CD14-positive monocyte (primary cell): ENCODE data around the gene ING1. TPM values are rescaled to one million over a fixed set of nuclear protein-coding genes. Genes with fewer than 3 reads are reported as not detected.
"Not testable (repeated sequence)": the region's sequence is repeated elsewhere in the genome, so short reads cannot be mapped to it uniquely, and the experiment has no call there.

Source experiments
- DNase-seq, 3 donors: peaks; one replicate each; pipeline ENCODE4 v3.0.0-alpha.2; 2011 to 2022
- H2AFZ ChIP-seq: 2 replicates; pipeline ENCODE4 v1.6.0; 2012; ENCODE audit warnings: mild to moderate bottlenecking, low read depth, low read length, inconsistent platforms; ENCODE audit not compliant: insufficient read depth, poor library complexity, severe bottlenecking
- H3K27ac ChIP-seq, 2 donors: 1 replicate in 1 of 2; 2 replicates in 1 of 2; pipeline ENCODE4 v1.5.1; 2012 to 2013; ENCODE audit warnings: low read length in 2 of 2, control low read depth in 1 of 2, inconsistent platforms in 1 of 2, low read depth in 1 of 2, mild to moderate bottlenecking in 1 of 2
- H3K27me3 ChIP-seq, 2 donors: one replicate each; pipeline versions ENCODE4 v1.6.0 to v1.6.1; 2011 to 2013; ENCODE audit warnings: low read length in 2 of 2; ENCODE audit not compliant: control insufficient read depth in 2 of 2, insufficient read depth in 2 of 2
- H3K36me3 ChIP-seq, 2 donors: replicated peaks in 1 of 2; 1 replicate in 1 of 2; 2 replicates in 1 of 2; pipeline versions ENCODE4 v1.5.1 to v1.6.1; 2012 to 2013; ENCODE audit warnings: low read length in 2 of 2, control low read depth in 1 of 2, inconsistent platforms in 1 of 2, mild to moderate bottlenecking in 1 of 2; ENCODE audit not compliant: insufficient read depth in 2 of 2, control insufficient read depth in 1 of 2
- H3K4me1 ChIP-seq, 2 donors: 1 replicate in 1 of 2; 2 replicates in 1 of 2; pipeline versions ENCODE4 v1.5.1 to v1.6.1; 2012 to 2013; ENCODE audit warnings: low read length in 2 of 2, control low read depth in 1 of 2, inconsistent platforms in 1 of 2, mild to moderate bottlenecking in 1 of 2, moderate library complexity in 1 of 2; ENCODE audit not compliant: insufficient read depth in 2 of 2, control insufficient read depth in 1 of 2
- H3K4me2 ChIP-seq: replicated peaks from 2 replicates; pipeline ENCODE3; 2012; ENCODE audit warnings: low read length, moderate library complexity, mild to moderate bottlenecking; ENCODE audit not compliant: poor library complexity, severe bottlenecking; ENCODE audit errors: extremely low read depth
- H3K4me3 ChIP-seq, 3 experiments: fragments of 200-600 bp in 1 of 3; sonication (generic) in 1 of 3; replicated peaks in 1 of 3; 1 replicate in 2 of 3; 2 replicates in 1 of 3; pipeline ENCODE4 v1.5.1; 2011 to 2013; ENCODE audit warnings: low read length in 3 of 3, mild to moderate bottlenecking in 3 of 3, control low read depth in 2 of 3, low read depth in 2 of 3, inconsistent platforms in 1 of 3, moderate library complexity in 1 of 3
- H3K79me2 ChIP-seq: 2 replicates; pipeline ENCODE4 v1.6.0; 2012; ENCODE audit warnings: mild to moderate bottlenecking, control low read depth, inconsistent platforms, low read length, moderate library complexity; ENCODE audit not compliant: insufficient read depth
- H3K9ac ChIP-seq: 2 replicates; pipeline ENCODE4 v1.6.0; 2017; ENCODE audit warnings: low read length, mild to moderate bottlenecking; ENCODE audit not compliant: insufficient read depth, poor library complexity, severe bottlenecking
- H3K9me3 ChIP-seq, 2 donors: replicated peaks in 1 of 2; 1 replicate in 1 of 2; 2 replicates in 1 of 2; pipeline versions ENCODE4 v1.5.1 to v1.6.1; 2012 to 2013; ENCODE audit warnings: low read length in 2 of 2, control low read depth in 1 of 2; ENCODE audit not compliant: control insufficient read depth in 1 of 2, insufficient read depth in 1 of 2
- H4K20me1 ChIP-seq: 2 replicates; pipeline ENCODE4 v1.6.0; 2012; ENCODE audit warnings: mild to moderate bottlenecking, low read length, control low read depth, moderate library complexity; ENCODE audit not compliant: insufficient read depth
- H3K27ac Mint-ChIP-seq, 7 donors: one replicate each; pipeline ENCODE4 v1.8.0; 2020; ENCODE audit warnings: mild to moderate bottlenecking in 7 of 7, mixed read lengths in 7 of 7, moderate library complexity in 6 of 7, inconsistent platforms in 2 of 7
- H3K27me3 Mint-ChIP-seq, 3 donors: one replicate each; pipeline ENCODE4 v1.8.0; 2021 to 2022; ENCODE audit warnings: low read depth in 3 of 3, mild to moderate bottlenecking in 3 of 3, mixed read lengths in 3 of 3, moderate library complexity in 3 of 3, inconsistent platforms in 1 of 3
- H3K36me3 Mint-ChIP-seq, 2 donors: one replicate each; pipeline ENCODE4 v1.8.0; 2020; ENCODE audit warnings: mixed read lengths in 2 of 2, inconsistent platforms in 1 of 2, mild to moderate bottlenecking in 1 of 2
- H3K4me1 Mint-ChIP-seq: one replicate; pipeline ENCODE4 v1.8.0; 2020; ENCODE audit warnings: mild to moderate bottlenecking, mixed read lengths
- H3K4me3 Mint-ChIP-seq, 2 donors: one replicate each; pipeline ENCODE4 v1.8.0; 2020; ENCODE audit warnings: mild to moderate bottlenecking in 2 of 2, mixed read lengths in 2 of 2, moderate library complexity in 1 of 2
- H3K9me3 Mint-ChIP-seq, 7 donors: one replicate each; pipeline ENCODE4 v1.8.0; 2020 to 2022; ENCODE audit warnings: mixed read lengths in 7 of 7, mild to moderate bottlenecking in 6 of 7, moderate library complexity in 6 of 7, inconsistent platforms in 2 of 7
- CTCF ChIP-seq: fragments of 200-600 bp; IDR thresholded peaks from one replicate; pipeline ENCODE4 v1.8.0; 2022; ENCODE audit warnings: antibody characterized with exemption, mild to moderate bottlenecking
- WGBS: methylation state at CpG from one replicate; pipeline ENCODE4 v1.1.5; 2013; ENCODE audit warnings: missing lambda C conversion rate; ENCODE audit not compliant: insufficient coverage; 5-methylcytosine and 5-hydroxymethylcytosine counted together
- intact Hi-C, 2 donors: fragments of 100-400 bp; cut with micrococcal nuclease; formaldehyde crosslinking; loops; one replicate each; pipeline versions ENCODE4 v1.15.0 to v1.15.1; 2023
- polyA plus RNA-seq, 3 donors: library from polyadenylated mRNA; depleted of rRNA in 1 of 3; unstranded in 2 of 3; stranded (reverse) in 1 of 3; fragments of 300-500 nt in 2 of 3; fragments of >200 nt in 1 of 3; fragmentation: Illumina TruSeq in 2 of 3; gene quantifications; 1 replicate in 2 of 3; 2 replicates in 1 of 3; pipeline ENCODE4 v1.2.3, GENCODE V29; 2012 to 2021

Gene ING1
- polyA plus RNA-seq, 3 donors: 8.4 to 128 (median 11.8) TPM

- peak overlapping the region; percentile 84 to 96 (median 94) for H3K27ac Mint-ChIP-seq
- intact Hi-C loops: loop anchor here in 1 of 2 donors (5.0 kb wide), 1 partner anchor 38 kb away; no protein-coding TSS in a partner anchor
- H3K9me3 Mint-ChIP-seq: no peaks in the 10 kb centered on the region
- no peak for DNase-seq
- no peaks in the 10 kb centered on the region for H3K9me3 ChIP-seq
- H3K4me3 ChIP-seq: no peak overlapping the region
- peak overlapping the region; percentile 11 for H3K9ac ChIP-seq
- H3K36me3 ChIP-seq: peaks cover 28 to 56% of the 10 kb centered on the region in 2 donors
- H4K20me1 ChIP-seq: no peaks in the 10 kb centered on the region
- 94% methylated on average over 9 of the region's 14 CpGs for WGBS
- peak overlapping the region; percentile 91 for H3K27ac ChIP-seq
- peaks cover 67% of the 10 kb centered on the region for H3K4me1 Mint-ChIP-seq
- H2AFZ ChIP-seq: no peak overlapping the region
- no peaks in the 10 kb centered on the region for H3K27me3 ChIP-seq
- no peak for TF ChIP-seq CTCF
- no peaks in the 10 kb centered on the region for H3K27me3 Mint-ChIP-seq
- peaks cover 68% of the 10 kb centered on the region for H3K79me2 ChIP-seq
- no peak overlapping the region for H3K4me2 ChIP-seq
- no peak overlapping the region for H3K4me3 Mint-ChIP-seq
- peaks cover 65 to 76% of the 10 kb centered on the region in 2 donors for H3K4me1 ChIP-seq
- H3K36me3 Mint-ChIP-seq: peaks cover 55 to 67% of the 10 kb centered on the region in 2 donors
Measured at GRCh38 chr13:110700186-110700585, 13.3 kb upstream of the ING1 start.

DNA sequence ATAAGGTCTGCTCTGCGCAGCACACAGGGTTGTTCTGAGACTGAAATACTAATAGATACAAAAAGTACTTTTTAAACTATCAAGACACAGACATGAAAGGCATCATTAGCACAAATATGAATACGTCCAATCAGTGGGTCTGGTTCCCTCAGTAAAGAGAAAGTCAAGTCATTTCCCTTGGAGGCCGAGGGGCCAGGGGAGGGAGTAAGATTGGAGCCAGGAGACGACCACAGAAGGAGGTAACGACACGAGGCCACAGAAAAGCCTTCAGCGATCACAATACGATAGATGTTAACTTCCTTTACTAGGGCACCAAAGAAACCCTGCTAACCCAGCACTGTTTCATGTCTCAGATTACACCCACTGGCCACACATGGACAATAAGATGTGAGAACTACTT, 12.9 kb upstream of the ING1 start:
- peaks cover 73% of the 10 kb centered on the region for H3K79me2 ChIP-seq
- no peak overlapping the region for H3K4me3 Mint-ChIP-seq
- peak overlapping the region; percentile 28 to 95 (median 84) for H3K27ac Mint-ChIP-seq
- no peaks in the 10 kb centered on the region for H3K9me3 ChIP-seq
- H3K4me2 ChIP-seq: no peak overlapping the region
- DNase-seq: no peak
- H3K27ac ChIP-seq: peak overlapping the region; percentile 91
- H3K27me3 ChIP-seq: no peaks in the 10 kb centered on the region
- no peak overlapping the region for H3K4me3 ChIP-seq
- peaks cover 68 to 80% of the 10 kb centered on the region in 2 donors for H3K4me1 ChIP-seq
- H2AFZ ChIP-seq: no peak overlapping the region
- H3K27me3 Mint-ChIP-seq: no peaks in the 10 kb centered on the region
- peaks cover 68% of the 10 kb centered on the region for H3K4me1 Mint-ChIP-seq
- 20% methylated on average over 1 of the region's 8 CpGs for WGBS
- H3K9me3 Mint-ChIP-seq: no peaks in the 10 kb centered on the region
- TF ChIP-seq CTCF: no peak
- no peak overlapping the region for H3K9ac ChIP-seq
- intact Hi-C loops: loop anchor here in 1 of 2 donors (5.0 kb wide), 1 partner anchor 38 kb away; no protein-coding TSS in a partner anchor
- peaks cover 53 to 65% of the 10 kb centered on the region in 2 donors for H3K36me3 Mint-ChIP-seq
- peaks cover 25 to 54% of the 10 kb centered on the region in 2 donors for H3K36me3 ChIP-seq
- H4K20me1 ChIP-seq: no peaks in the 10 kb centered on the region

DNA sequence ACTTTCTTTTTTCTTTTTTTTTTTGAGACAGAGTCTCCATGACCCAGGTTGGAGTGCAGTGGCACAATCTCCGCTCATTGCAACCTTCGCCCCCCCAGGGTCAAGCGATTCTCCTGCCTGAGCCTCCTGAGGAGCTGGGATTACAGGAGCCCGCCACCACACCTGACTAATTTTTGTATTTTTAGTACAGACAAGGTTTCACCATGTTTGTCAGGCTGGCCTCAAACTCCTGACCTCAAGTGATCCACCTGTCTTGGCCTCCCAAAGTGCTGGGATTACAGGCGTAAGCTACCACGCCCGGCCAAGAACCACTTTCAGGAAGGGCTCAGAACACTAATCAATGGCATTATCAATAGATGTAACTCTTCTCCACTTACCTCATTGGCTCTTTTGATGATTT, 12.4 kb upstream of the ING1 start:
- WGBS: 100% methylated on average over 4 of the region's 7 CpGs
- H3K36me3 ChIP-seq: peaks cover 25 to 50% of the 10 kb centered on the region in 2 donors
- H3K27ac Mint-ChIP-seq: peak overlapping the region in 4 of 7 donors; percentile 28 to 94 (median 89)

More for the DNA sequence above, 12.4 kb upstream of the ING1 start:
- Mint-ChIP-seq H3K36me3 (peaks cover 50 to 62% of the 10 kb centered on the region in 2 donors), H3K4me1 (peaks cover 68% of the 10 kb centered on the region)
- H3K27me3 Mint-ChIP-seq, H3K9me3 Mint-ChIP-seq, H3K9me3 ChIP-seq, H2AFZ ChIP-seq, H3K4me2 ChIP-seq, H4K20me1 ChIP-seq, H3K4me3 Mint-ChIP-seq, H3K9ac ChIP-seq, H3K27me3 ChIP-seq, H3K4me3 ChIP-seq, DNase-seq: not testable (repeated sequence)
- intact Hi-C loops: loop anchor here in 1 of 2 donors (5.0 kb wide), 1 partner anchor 39 kb away; no protein-coding TSS in a partner anchor
- peaks cover 75% of the 10 kb centered on the region for H3K79me2 ChIP-seq
- H3K4me1 ChIP-seq: peaks cover 68 to 82% of the 10 kb centered on the region in 2 donors
- H3K27ac ChIP-seq: peak overlapping the region; percentile 91
